ENCODE results near the gene MRC2. TPM values are rescaled to one million over a fixed set of nuclear protein-coding genes. Genes with fewer than 3 reads are reported as not detected.

Gene MRC2
- polyA plus RNA-seq, 1 of the 3 experiments (the other 2 are of a cell fraction): 213 TPM

DNA sequence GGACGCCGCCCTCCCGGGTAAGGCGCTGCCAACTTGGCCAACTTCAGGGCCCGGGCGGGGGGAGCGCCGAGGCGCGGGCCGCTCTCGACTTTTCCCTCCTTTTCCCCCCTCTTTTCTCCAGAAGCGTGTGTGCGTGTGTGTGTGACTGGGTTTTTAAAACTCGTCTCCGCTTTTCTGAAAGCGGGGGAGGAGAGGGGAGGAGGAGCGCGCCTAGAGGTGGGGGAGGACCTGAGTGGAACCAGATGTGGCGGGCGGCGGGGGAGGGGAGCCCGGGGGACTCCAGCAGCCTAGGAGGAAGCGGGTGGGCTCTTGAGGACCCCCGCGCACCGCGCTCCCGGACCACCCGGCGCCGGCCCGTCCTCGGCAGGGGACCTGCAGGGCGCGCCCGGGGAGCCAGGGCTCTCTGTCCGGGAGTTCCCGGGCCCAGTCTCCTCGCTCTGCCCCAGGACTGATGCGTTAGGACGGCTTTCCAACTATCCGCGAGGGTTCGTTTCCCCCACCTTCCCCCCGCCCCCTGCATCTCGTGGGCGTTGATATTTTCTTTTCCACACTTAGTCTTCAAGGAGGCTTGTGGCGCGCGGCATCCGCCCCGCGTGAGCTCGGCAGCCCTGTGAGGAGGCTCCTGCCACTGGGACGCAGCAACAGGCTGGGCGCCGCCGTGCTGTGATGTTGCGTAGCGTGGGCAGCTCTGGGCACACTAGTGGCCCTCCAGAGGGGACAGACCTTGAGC lies 599 bp downstream of the MRC2 start:
- POLR2A ChIA-PET: interaction anchor here (0.7 to 1.9 kb wide), 4 partner anchors 9 to 29 kb away, joined by 3 to 8 read pairs (median 4); no protein-coding TSS in a partner anchor
- peaks cover 5 to 10% of the 10 kb centered on the region in 2 experiments for H3K36me3 ChIP-seq (replicated peaks in 1 of 2; ENCODE audit: control insufficient read depth in 1 of 2, insufficient read depth in 2 of 2, low read length in 1 of 2)
- H3K27ac ChIP-seq (ENCODE audit: low read depth in 2 of 2, low read length in 1 of 2): peak overlapping the region; percentile 92 to 95
- H3F3A ChIP-seq (replicated peaks; ENCODE audit: insufficient read depth): peaks cover 10% of the 10 kb centered on the region
- DNase-seq: peak; percentile 91
- no peaks in the 10 kb centered on the region for H3K9me2 ChIP-seq
- CTCF ChIA-PET: interaction anchor here (1.1 to 1.7 kb wide), 5 partner anchors 11 to 779 kb away, joined by 3 to 4 read pairs (median 3); no protein-coding TSS in a partner anchor
- H3K9me3 ChIP-seq: no peaks in the 10 kb centered on the region
- H3K4me2 ChIP-seq: peak overlapping the region; percentile 93
- peak overlapping the region; percentile 87 for H3K9ac ChIP-seq
- peaks cover 28 to 41% of the 10 kb centered on the region in 2 experiments; a peak in 3 of 4 replicates for H3K4me1 ChIP-seq (ENCODE audit: control insufficient read depth in 1 of 2, insufficient read depth in 2 of 2, low read depth in 1 of 2, low read length in 1 of 2)
- peak overlapping the region; percentile 87 to 95 for H3K4me3 ChIP-seq (ENCODE audit: low read depth in 2 of 2, low read length in 1 of 2)
- H3K79me2 ChIP-seq (ENCODE audit: insufficient read depth): peaks cover 76% of the 10 kb centered on the region
- under 1% methylated on average over 40 of the region's 61 CpGs for WGBS (ENCODE audit: low lambda C conversion rate)
- H3K27me3 ChIP-seq (ENCODE audit: insufficient read depth): no peaks in the 10 kb centered on the region
- H2AFZ ChIP-seq (ENCODE audit: low read depth): peak overlapping the region; percentile 23; the same call in 1 of the 2 replicates
- H4K20me1 ChIP-seq (ENCODE audit: insufficient read depth): peaks cover 42% of the 10 kb centered on the region
- TF ChIP-seq EZH2phosphoT487 (IDR thresholded peaks at IDR 0.05; ENCODE audit: borderline replicate concordance, low read depth): no peak
- no peak for TF ChIP-seq ELF1 (IDR thresholded peaks at IDR 0.05)
- TF ChIP-seq TAF1 (IDR thresholded peaks at IDR 0.05; ENCODE audit: borderline replicate concordance, low read depth, low read length): no peak; the same call in 1 of the 2 replicates
- no peak; the same call in 1 of the 2 replicates for TF ChIP-seq FOSL2 (IDR thresholded peaks at IDR 0.05; ENCODE audit: borderline replicate concordance, low read depth)
- TF ChIP-seq FOXJ3 (CRISPR knock-in tag; IDR thresholded peaks at IDR 0.05): no peak
- TF ChIP-seq MAX (IDR thresholded peaks at IDR 0.05; ENCODE audit: low read depth): no peak; the same call in 1 of the 2 replicates
- no peak for TF ChIP-seq YY1 (IDR thresholded peaks at IDR 0.05; ENCODE audit: low read depth)
- no peak for TF ChIP-seq MEF2A (IDR thresholded peaks at IDR 0.05; ENCODE audit: borderline replicate concordance, low read depth)
- 0 out of 2 replicates have a peak, but pooled peaks have one; percentile 18 for TF ChIP-seq FOXM1 (IDR thresholded peaks at IDR 0.05; ENCODE audit: low read depth)
- TF ChIP-seq, protein P1, sequence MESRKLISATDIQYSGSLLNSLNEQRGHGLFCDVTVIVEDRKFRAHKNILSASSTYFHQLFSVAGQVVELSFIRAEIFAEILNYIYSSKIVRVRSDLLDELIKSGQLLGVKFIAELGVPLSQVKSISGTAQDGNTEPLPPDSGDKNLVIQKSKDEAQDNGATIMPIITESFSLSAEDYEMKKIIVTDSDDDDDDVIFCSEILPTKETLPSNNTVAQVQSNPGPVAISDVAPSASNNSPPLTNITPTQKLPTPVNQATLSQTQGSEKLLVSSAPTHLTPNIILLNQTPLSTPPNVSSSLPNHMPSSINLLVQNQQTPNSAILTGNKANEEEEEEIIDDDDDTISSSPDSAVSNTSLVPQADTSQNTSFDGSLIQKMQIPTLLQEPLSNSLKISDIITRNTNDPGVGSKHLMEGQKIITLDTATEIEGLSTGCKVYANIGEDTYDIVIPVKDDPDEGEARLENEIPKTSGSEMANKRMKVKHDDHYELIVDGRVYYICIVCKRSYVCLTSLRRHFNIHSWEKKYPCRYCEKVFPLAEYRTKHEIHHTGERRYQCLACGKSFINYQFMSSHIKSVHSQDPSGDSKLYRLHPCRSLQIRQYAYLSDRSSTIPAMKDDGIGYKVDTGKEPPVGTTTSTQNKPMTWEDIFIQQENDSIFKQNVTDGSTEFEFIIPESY (IDR thresholded peaks at IDR 0.05; ENCODE audit: borderline replicate concordance, low read depth): no peak
- TF ChIP-seq GATA2 (CRISPR knock-in tag; IDR thresholded peaks at IDR 0.05): no peak
- peak; percentile 6 to 47; a peak in 2 of 4 replicates for TF ChIP-seq EP300 (IDR thresholded peaks at IDR 0.05; ENCODE audit: borderline replicate concordance in 1 of 2, low read depth in 1 of 2, low read length in 1 of 2)
- TF ChIP-seq, protein P2, sequence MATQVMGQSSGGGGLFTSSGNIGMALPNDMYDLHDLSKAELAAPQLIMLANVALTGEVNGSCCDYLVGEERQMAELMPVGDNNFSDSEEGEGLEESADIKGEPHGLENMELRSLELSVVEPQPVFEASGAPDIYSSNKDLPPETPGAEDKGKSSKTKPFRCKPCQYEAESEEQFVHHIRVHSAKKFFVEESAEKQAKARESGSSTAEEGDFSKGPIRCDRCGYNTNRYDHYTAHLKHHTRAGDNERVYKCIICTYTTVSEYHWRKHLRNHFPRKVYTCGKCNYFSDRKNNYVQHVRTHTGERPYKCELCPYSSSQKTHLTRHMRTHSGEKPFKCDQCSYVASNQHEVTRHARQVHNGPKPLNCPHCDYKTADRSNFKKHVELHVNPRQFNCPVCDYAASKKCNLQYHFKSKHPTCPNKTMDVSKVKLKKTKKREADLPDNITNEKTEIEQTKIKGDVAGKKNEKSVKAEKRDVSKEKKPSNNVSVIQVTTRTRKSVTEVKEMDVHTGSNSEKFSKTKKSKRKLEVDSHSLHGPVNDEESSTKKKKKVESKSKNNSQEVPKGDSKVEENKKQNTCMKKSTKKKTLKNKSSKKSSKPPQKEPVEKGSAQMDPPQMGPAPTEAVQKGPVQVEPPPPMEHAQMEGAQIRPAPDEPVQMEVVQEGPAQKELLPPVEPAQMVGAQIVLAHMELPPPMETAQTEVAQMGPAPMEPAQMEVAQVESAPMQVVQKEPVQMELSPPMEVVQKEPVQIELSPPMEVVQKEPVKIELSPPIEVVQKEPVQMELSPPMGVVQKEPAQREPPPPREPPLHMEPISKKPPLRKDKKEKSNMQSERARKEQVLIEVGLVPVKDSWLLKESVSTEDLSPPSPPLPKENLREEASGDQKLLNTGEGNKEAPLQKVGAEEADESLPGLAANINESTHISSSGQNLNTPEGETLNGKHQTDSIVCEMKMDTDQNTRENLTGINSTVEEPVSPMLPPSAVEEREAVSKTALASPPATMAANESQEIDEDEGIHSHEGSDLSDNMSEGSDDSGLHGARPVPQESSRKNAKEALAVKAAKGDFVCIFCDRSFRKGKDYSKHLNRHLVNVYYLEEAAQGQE (IDR thresholded peaks at IDR 0.05; ENCODE audit: low read depth, low read length): 0 out of 2 replicates have a peak, but pooled peaks have one; percentile 4
- TF ChIP-seq, protein P3, sequence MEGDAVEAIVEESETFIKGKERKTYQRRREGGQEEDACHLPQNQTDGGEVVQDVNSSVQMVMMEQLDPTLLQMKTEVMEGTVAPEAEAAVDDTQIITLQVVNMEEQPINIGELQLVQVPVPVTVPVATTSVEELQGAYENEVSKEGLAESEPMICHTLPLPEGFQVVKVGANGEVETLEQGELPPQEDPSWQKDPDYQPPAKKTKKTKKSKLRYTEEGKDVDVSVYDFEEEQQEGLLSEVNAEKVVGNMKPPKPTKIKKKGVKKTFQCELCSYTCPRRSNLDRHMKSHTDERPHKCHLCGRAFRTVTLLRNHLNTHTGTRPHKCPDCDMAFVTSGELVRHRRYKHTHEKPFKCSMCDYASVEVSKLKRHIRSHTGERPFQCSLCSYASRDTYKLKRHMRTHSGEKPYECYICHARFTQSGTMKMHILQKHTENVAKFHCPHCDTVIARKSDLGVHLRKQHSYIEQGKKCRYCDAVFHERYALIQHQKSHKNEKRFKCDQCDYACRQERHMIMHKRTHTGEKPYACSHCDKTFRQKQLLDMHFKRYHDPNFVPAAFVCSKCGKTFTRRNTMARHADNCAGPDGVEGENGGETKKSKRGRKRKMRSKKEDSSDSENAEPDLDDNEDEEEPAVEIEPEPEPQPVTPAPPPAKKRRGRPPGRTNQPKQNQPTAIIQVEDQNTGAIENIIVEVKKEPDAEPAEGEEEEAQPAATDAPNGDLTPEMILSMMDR (IDR thresholded peaks at IDR 0.05): no peak; the same call in none of the 2 replicates
- no peak for TF ChIP-seq NFIC (IDR thresholded peaks at IDR 0.05; ENCODE audit: borderline replicate concordance)
- no peak for TF ChIP-seq RAD21 (IDR thresholded peaks at IDR 0.05; ENCODE audit: low read length)
- TF ChIP-seq POLR2AphosphoS5 (IDR thresholded peaks at IDR 0.05; ENCODE audit: low read depth, low read length): no peak
- peak; percentile 95 for TF ChIP-seq TCF12 (IDR thresholded peaks at IDR 0.05)
- TF ChIP-seq, protein P4, sequence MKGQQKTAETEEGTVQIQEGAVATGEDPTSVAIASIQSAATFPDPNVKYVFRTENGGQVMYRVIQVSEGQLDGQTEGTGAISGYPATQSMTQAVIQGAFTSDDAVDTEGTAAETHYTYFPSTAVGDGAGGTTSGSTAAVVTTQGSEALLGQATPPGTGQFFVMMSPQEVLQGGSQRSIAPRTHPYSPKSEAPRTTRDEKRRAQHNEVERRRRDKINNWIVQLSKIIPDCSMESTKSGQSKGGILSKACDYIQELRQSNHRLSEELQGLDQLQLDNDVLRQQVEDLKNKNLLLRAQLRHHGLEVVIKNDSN (IDR thresholded peaks at IDR 0.05; ENCODE audit: borderline replicate concordance, low read depth): no peak
- no peak; the same call in 1 of the 2 replicates for TF ChIP-seq MXI1 (IDR thresholded peaks at IDR 0.05; ENCODE audit: low read depth, low read length)
- no peak for TF ChIP-seq JUND (IDR thresholded peaks at IDR 0.05)
- TF ChIP-seq GABPA (IDR thresholded peaks at IDR 0.05; ENCODE audit: low read depth): no peak
- no peak for TF ChIP-seq NRF1 (IDR thresholded peaks at IDR 0.05; ENCODE audit: low read depth, low read length)

All from SK-N-SH (cell line).